DOHH2 (cell line): ENCODE data around the gene AHRR.

Experiments used
- H3F3A ChIP-seq: fragments of 200-600 bp; sonication (generic), shearing (Covaris generic); 2 replicates; pipeline ENCODE4 v1.6.0; 2016; ENCODE audit warnings: antibody characterized with exemption, mild to moderate bottlenecking; ENCODE audit not compliant: control insufficient read depth, insufficient read depth
- H3K27ac ChIP-seq: fragments of 200-600 bp; sonication (generic); 2 replicates; pipeline ENCODE4 v1.5.1; 2014; ENCODE audit warnings: low read depth, mild to moderate bottlenecking, low read length, moderate library complexity
- H3K27me3 ChIP-seq: fragments of 200-600 bp; sonication (generic); 2 replicates; pipeline ENCODE4 v1.6.1; 2014; ENCODE audit warnings: mild to moderate bottlenecking, low read length, mixed read lengths; ENCODE audit not compliant: control insufficient read depth
- H3K36me3 ChIP-seq: fragments of 200-600 bp; sonication (generic); 2 replicates; pipeline ENCODE4 v1.6.1; 2014; ENCODE audit warnings: mild to moderate bottlenecking, low read length, moderate library complexity, mixed read lengths; ENCODE audit not compliant: control insufficient read depth
- H3K4me1 ChIP-seq: fragments of 200-600 bp; sonication (generic); 2 replicates; pipeline ENCODE4 v1.6.1; 2014; ENCODE audit warnings: mild to moderate bottlenecking, low read length, mixed read lengths; ENCODE audit not compliant: control insufficient read depth
- H3K4me2 ChIP-seq: fragments of 200-600 bp; sonication (generic); 2 replicates; pipeline ENCODE4 v1.6.0; 2014; ENCODE audit warnings: mild to moderate bottlenecking, low read length, moderate library complexity
- H3K4me3 ChIP-seq: fragments of 200-600 bp; sonication (generic); 2 replicates; pipeline ENCODE4 v1.5.1; 2014; ENCODE audit warnings: mild to moderate bottlenecking, low read length, mixed read lengths
- H3K79me2 ChIP-seq: fragments of 200-600 bp; sonication (generic); 2 replicates; pipeline ENCODE4 v1.6.1; 2014; ENCODE audit warnings: mild to moderate bottlenecking, low read length, mixed read lengths; ENCODE audit not compliant: control insufficient read depth
- H3K9me2 ChIP-seq: fragments of 200-600 bp; sonication (generic); replicated peaks from 2 replicates; pipeline ENCODE4 v1.6.1; 2014; ENCODE audit warnings: mild to moderate bottlenecking, low read length, mixed read lengths; ENCODE audit not compliant: control insufficient read depth
- H3K9me3 ChIP-seq: fragments of 200-600 bp; sonication (generic); 2 replicates; pipeline ENCODE4 v1.6.1; 2014; ENCODE audit warnings: antibody characterized with exemption, low read length, mixed read lengths; ENCODE audit not compliant: control insufficient read depth, insufficient read depth
- H4K20me1 ChIP-seq: fragments of 200-600 bp; sonication (generic); 2 replicates; pipeline ENCODE4 v1.6.0; 2014; ENCODE audit warnings: low read depth, mild to moderate bottlenecking, antibody characterized with exemption, low read length, moderate library complexity; ENCODE audit not compliant: control insufficient read depth, insufficient read depth
- CTCF ChIP-seq: fragments of 200-600 bp; sonication (generic); IDR thresholded peaks from one replicate; pipeline ENCODE4 v1.5.1; 2014; ENCODE audit warnings: antibody characterized with exemption, mild to moderate bottlenecking, low read depth, low read length; ENCODE audit not compliant: poor library complexity, severe bottlenecking
- EZH2phosphoT487 ChIP-seq: fragments of 200-600 bp; sonication (generic); IDR thresholded peaks from 2 replicates; pipeline ENCODE4 v1.6.1; 2017; ENCODE audit warnings: borderline replicate concordance, mild to moderate bottlenecking, antibody characterized with exemption, low read length, moderate library complexity, mixed read lengths

Gene AHRR

GRCh38 chr5:448766-449090 is 127.2 kb downstream of the AHRR start:
- Histone ChIP-seq H3K9me3 (no peaks in the 10 kb centered on the region), H4K20me1 (no peaks in the 10 kb centered on the region), H3K4me3 (no peak overlapping the region), H3K4me2 (no peak overlapping the region), H3K27ac (no peak overlapping the region), H3K4me1 (peaks cover 24% of the 10 kb centered on the region), H3K9me2 (no peaks in the 10 kb centered on the region), H3K79me2 (peaks cover 76% of the 10 kb centered on the region), H3F3A (no peaks in the 10 kb centered on the region), H3K36me3 (peaks cover 77% of the 10 kb centered on the region), H3K27me3 (no peaks in the 10 kb centered on the region)
- TF ChIP-seq EZH2phosphoT487 (no peak), CTCF (no peak)

- Histone ChIP-seq H3K79me2 (peaks cover 76% of the 10 kb centered on the region), H3K9me2 (no peaks in the 10 kb centered on the region), H3K27ac (no peak overlapping the region), H3K4me1 (peaks cover 21% of the 10 kb centered on the region), H3K4me2 (no peak overlapping the region), H3K27me3 (no peaks in the 10 kb centered on the region), H3K36me3 (peaks cover 82% of the 10 kb centered on the region), H3F3A (no peaks in the 10 kb centered on the region), H4K20me1 (no peaks in the 10 kb centered on the region), H3K9me3 (no peaks in the 10 kb centered on the region), H3K4me3 (no peak overlapping the region)
- TF ChIP-seq CTCF (no peak), EZH2phosphoT487 (no peak)
Observed at GRCh38 chr5:449151-449550, 127.6 kb downstream of the AHRR start.

GRCh38 chr5:451587-452458 is 130.3 kb downstream of the AHRR start:
- H3K27me3 ChIP-seq: no peaks in the 10 kb centered on the region
- H3K36me3 ChIP-seq: peaks cover 96% of the 10 kb centered on the region
- TF ChIP-seq CTCF: no peak
- peaks cover 4% of the 10 kb centered on the region; the same call in 1 of the 2 replicates for H3F3A ChIP-seq
- peaks cover 82% of the 10 kb centered on the region for H3K79me2 ChIP-seq
- no peaks in the 10 kb centered on the region for H4K20me1 ChIP-seq
- no peak overlapping the region for H3K27ac ChIP-seq
- H3K4me2 ChIP-seq: no peak overlapping the region
- H3K4me3 ChIP-seq: no peak overlapping the region
- H3K4me1 ChIP-seq: peaks cover 5% of the 10 kb centered on the region
- H3K9me3 ChIP-seq: no peaks in the 10 kb centered on the region
- no peaks in the 10 kb centered on the region for H3K9me2 ChIP-seq
